ENCODE data around the gene OPN4. TPM values are rescaled to one million over a fixed set of nuclear protein-coding genes. Genes with fewer than 3 reads are reported as not detected.

OPN4 gene
- total RNA-seq, 2 donors from 2014 or later, result 0.19 to 0.31 TPM

GRCh38 chr10:86706401-86706841 lies 52.1 kb downstream of the OPN4 start:
- Histone ChIP-seq H3K4me3 (no peak overlapping the region), H3K27ac (peak overlapping the region in 1 of 2 donors; percentile 16), H3K4me1 (peaks cover 0 to 56% of the 10 kb centered on the region in 2 donors), H3K27me3 (no peaks in the 10 kb centered on the region), H3K36me3 (peaks cover 68% of the 10 kb centered on the region), H3K9me3 (no peaks in the 10 kb centered on the region)
- no peak for DNase-seq (ENCODE audit: low spot score)
- TF ChIP-seq CTCF (IDR thresholded peaks at IDR 0.05), result no peak

- TF ChIP-seq CTCF (IDR thresholded peaks at IDR 0.05), result no peak
- peaks cover 62% of the 10 kb centered on the region for H3K36me3 ChIP-seq
Measured at GRCh38 chr10:86706977-86707376, 52.6 kb downstream of the OPN4 start.

GRCh38 chr10:86707505-86707904 lies 53.2 kb downstream of the OPN4 start:
- H3K9me3 ChIP-seq, result no peaks in the 10 kb centered on the region
- peaks cover 0 to 64% of the 10 kb centered on the region in 2 donors for H3K4me1 ChIP-seq
- H3K27ac ChIP-seq, result no peak overlapping the region
- H3K27me3 ChIP-seq, result no peaks in the 10 kb centered on the region
- H3K36me3 ChIP-seq, result peaks cover 62% of the 10 kb centered on the region
- no peak overlapping the region for H3K4me3 ChIP-seq
- no peak for TF ChIP-seq CTCF (IDR thresholded peaks at IDR 0.05)
- DNase-seq (ENCODE audit: low spot score), result no peak

More at GRCh38 chr10:86706977-86707376, 52.6 kb downstream of the OPN4 start:
- no peaks in the 10 kb centered on the region for H3K27me3 ChIP-seq
- H3K9me3 ChIP-seq, result no peaks in the 10 kb centered on the region
- no peak overlapping the region for H3K4me3 ChIP-seq
- peak overlapping the region in 1 of 2 donors; percentile 10 for H3K27ac ChIP-seq
- no peak for DNase-seq (ENCODE audit: low spot score)
- H3K4me1 ChIP-seq, result peaks cover 0 to 59% of the 10 kb centered on the region in 2 donors

GRCh38 chr10:86708068-86708782 lies 53.9 kb downstream of the OPN4 start:
- Histone ChIP-seq H3K27ac (peak overlapping the region; percentile 42 to 96), H3K4me3 (no peak overlapping the region), H3K27me3 (no peaks in the 10 kb centered on the region), H3K36me3 (peaks cover 58% of the 10 kb centered on the region), H3K4me1 (peaks cover 0 to 68% of the 10 kb centered on the region in 2 donors), H3K9me3 (no peaks in the 10 kb centered on the region)
- TF ChIP-seq CTCF (IDR thresholded peaks at IDR 0.05), result no peak
- no peak for DNase-seq (ENCODE audit: low spot score)

GRCh38 chr10:86708783-86709380 lies 54.5 kb downstream of the OPN4 start:
- H3K36me3 ChIP-seq, result peaks cover 58% of the 10 kb centered on the region

More at GRCh38 chr10:86708783-86709380, 54.5 kb downstream of the OPN4 start:
- no peak overlapping the region for H3K4me3 ChIP-seq
- DNase-seq (ENCODE audit: low spot score), result no peak
- H3K27ac ChIP-seq, result peak overlapping the region; percentile 42 to 96
- H3K4me1 ChIP-seq, result peaks cover 0 to 68% of the 10 kb centered on the region in 2 donors
- no peaks in the 10 kb centered on the region for H3K27me3 ChIP-seq
- TF ChIP-seq CTCF (IDR thresholded peaks at IDR 0.05), result no peak
- no peaks in the 10 kb centered on the region for H3K9me3 ChIP-seq

Data from right atrium auricular region (tissue), 2 donors.